ENCODE data around the gene ZNF804A. TPM values are rescaled to one million over a fixed set of nuclear protein-coding genes. Genes with fewer than 3 reads are reported as not detected.

Gene ZNF804A
- 23.1 TPM for total RNA-seq (ENCODE audit: unreplicated experiment)
- long read RNA-seq, partial matches to known transcripts, result 0 of 3 reads
- long read RNA-seq, other reads (novel, unspliced or antisense), result 3 of 3 reads

DNA sequence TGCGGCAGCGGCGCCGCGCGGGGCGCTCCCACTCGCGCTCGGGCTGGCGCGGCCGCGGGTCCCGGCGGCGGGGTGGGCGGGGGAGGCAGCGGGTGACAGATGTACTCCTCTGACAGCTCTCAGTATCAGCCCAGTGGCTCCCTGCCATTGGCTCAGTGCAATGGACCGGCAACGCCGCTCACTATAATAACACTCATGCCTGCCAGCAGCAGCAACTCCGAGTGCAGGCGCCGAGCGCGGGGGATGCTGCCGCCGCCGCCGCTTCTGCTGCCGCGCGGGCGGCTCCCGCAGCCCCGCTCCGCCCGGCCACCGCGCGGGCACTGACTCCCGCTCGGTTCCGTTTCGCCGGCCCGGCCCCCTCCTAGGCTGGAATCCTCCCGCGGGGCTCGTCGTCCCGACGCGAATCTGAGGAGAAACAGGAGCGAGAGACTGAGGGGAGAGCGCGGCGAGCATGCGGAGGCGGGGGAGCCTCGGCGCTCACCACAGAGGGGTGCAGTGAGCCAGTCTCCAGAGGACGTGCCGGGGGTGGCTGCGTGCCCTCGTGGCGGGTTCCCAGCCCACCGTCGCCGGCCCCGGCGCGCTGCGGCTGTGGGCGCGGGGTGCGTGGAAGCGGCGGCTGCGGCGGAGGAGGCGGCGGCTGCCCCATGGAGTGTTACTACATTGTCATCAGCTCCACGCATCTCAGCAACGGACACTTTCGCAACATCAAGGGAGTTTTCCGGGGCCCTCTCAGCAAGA, at the start of gene ZNF804A:
ZNF804A (plus strand) TSS at position 214 of the 738 bp plus-strand sequence; CDS start at position 645, 431 bp downstream.
- peaks cover 12% of the 10 kb centered on the region for H3K27me3 Mint-ChIP-seq (ENCODE audit: unreplicated experiment)
- peaks cover 20% of the 10 kb centered on the region for H3K9me3 Mint-ChIP-seq (ENCODE audit: unreplicated experiment)
- peaks cover 6% of the 10 kb centered on the region for H3K4me1 Mint-ChIP-seq (ENCODE audit: low read depth, unreplicated experiment)
- peak within 1 kb of the TSS; percentile 94 for H3K27ac Mint-ChIP-seq (ENCODE audit: unreplicated experiment)
- H3K4me3 Mint-ChIP-seq (ENCODE audit: unreplicated experiment), result peak within 1 kb of the TSS; percentile 92
- TF ChIP-seq, protein P1, sequence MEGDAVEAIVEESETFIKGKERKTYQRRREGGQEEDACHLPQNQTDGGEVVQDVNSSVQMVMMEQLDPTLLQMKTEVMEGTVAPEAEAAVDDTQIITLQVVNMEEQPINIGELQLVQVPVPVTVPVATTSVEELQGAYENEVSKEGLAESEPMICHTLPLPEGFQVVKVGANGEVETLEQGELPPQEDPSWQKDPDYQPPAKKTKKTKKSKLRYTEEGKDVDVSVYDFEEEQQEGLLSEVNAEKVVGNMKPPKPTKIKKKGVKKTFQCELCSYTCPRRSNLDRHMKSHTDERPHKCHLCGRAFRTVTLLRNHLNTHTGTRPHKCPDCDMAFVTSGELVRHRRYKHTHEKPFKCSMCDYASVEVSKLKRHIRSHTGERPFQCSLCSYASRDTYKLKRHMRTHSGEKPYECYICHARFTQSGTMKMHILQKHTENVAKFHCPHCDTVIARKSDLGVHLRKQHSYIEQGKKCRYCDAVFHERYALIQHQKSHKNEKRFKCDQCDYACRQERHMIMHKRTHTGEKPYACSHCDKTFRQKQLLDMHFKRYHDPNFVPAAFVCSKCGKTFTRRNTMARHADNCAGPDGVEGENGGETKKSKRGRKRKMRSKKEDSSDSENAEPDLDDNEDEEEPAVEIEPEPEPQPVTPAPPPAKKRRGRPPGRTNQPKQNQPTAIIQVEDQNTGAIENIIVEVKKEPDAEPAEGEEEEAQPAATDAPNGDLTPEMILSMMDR (IDR thresholded peaks at IDR 0.05; ENCODE audit: partially characterized antibody, unreplicated experiment), result no peak
- peak; percentile 82 for DNase-seq
- no peaks in the 10 kb centered on the region for H3K36me3 Mint-ChIP-seq (ENCODE audit: unreplicated experiment)

DNA sequence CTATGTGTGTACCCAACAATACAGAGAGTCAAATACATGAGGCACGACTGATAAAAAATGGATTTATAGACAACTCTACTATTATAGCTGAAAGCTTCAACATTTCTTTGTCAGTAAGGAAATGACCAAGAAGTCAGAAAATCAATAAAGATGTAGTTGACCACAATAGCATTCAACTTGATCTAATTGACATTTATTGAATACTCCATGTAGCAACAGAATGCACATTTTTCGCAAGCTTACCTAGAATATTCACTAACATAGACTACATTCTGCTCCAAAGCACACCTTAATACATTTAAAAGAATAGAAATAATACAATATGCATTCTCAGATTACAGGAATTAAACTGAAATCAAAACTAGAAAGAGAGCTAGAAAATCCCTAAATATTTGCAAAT, 49.2 kb upstream of the ZNF804A start:
- H3K9me3 Mint-ChIP-seq (ENCODE audit: unreplicated experiment), result no peaks in the 10 kb centered on the region
- no peaks in the 10 kb centered on the region for H3K4me1 Mint-ChIP-seq (ENCODE audit: low read depth, unreplicated experiment)
- TF ChIP-seq, protein P1 (IDR thresholded peaks at IDR 0.05; ENCODE audit: partially characterized antibody, unreplicated experiment), result no peak
- DNase-seq, result no peak
- no peak overlapping the region for H3K27ac Mint-ChIP-seq (ENCODE audit: unreplicated experiment)
- no peak overlapping the region for H3K4me3 Mint-ChIP-seq (ENCODE audit: unreplicated experiment)
- no peaks in the 10 kb centered on the region for H3K36me3 Mint-ChIP-seq (ENCODE audit: unreplicated experiment)
- no peaks in the 10 kb centered on the region for H3K27me3 Mint-ChIP-seq (ENCODE audit: unreplicated experiment)

GRCh38 chr2:184551626-184552025, 46.7 kb upstream of the ZNF804A start:
- no peak for DNase-seq
- H3K4me3 Mint-ChIP-seq (ENCODE audit: unreplicated experiment), result no peak overlapping the region
- H3K9me3 Mint-ChIP-seq (ENCODE audit: unreplicated experiment), result no peaks in the 10 kb centered on the region
- H3K27ac Mint-ChIP-seq (ENCODE audit: unreplicated experiment), result no peak overlapping the region
- no peaks in the 10 kb centered on the region for H3K4me1 Mint-ChIP-seq (ENCODE audit: low read depth, unreplicated experiment)
- TF ChIP-seq, protein P1 (IDR thresholded peaks at IDR 0.05; ENCODE audit: partially characterized antibody, unreplicated experiment), result no peak
- H3K27me3 Mint-ChIP-seq (ENCODE audit: unreplicated experiment), result no peaks in the 10 kb centered on the region
- no peaks in the 10 kb centered on the region for H3K36me3 Mint-ChIP-seq (ENCODE audit: unreplicated experiment)

- no peaks in the 10 kb centered on the region for H3K36me3 Mint-ChIP-seq (ENCODE audit: unreplicated experiment)
- TF ChIP-seq, protein P1 (IDR thresholded peaks at IDR 0.05; ENCODE audit: partially characterized antibody, unreplicated experiment), result no peak
- DNase-seq, result no peak
- no peaks in the 10 kb centered on the region for H3K4me1 Mint-ChIP-seq (ENCODE audit: low read depth, unreplicated experiment)
- no peaks in the 10 kb centered on the region for H3K9me3 Mint-ChIP-seq (ENCODE audit: unreplicated experiment)
- H3K27me3 Mint-ChIP-seq (ENCODE audit: unreplicated experiment), result no peaks in the 10 kb centered on the region
- no peak overlapping the region for H3K4me3 Mint-ChIP-seq (ENCODE audit: unreplicated experiment)
- H3K27ac Mint-ChIP-seq (ENCODE audit: unreplicated experiment), result no peak overlapping the region
These were observed 43.6 kb upstream of the ZNF804A start for GRCh38 chr2:184554736-184555135.

- H3K27me3 Mint-ChIP-seq (ENCODE audit: unreplicated experiment), result no peaks in the 10 kb centered on the region
- no peak for DNase-seq
- no peaks in the 10 kb centered on the region for H3K36me3 Mint-ChIP-seq (ENCODE audit: unreplicated experiment)
- no peak overlapping the region for H3K27ac Mint-ChIP-seq (ENCODE audit: unreplicated experiment)
- TF ChIP-seq, protein P1 (IDR thresholded peaks at IDR 0.05; ENCODE audit: partially characterized antibody, unreplicated experiment), result no peak
- H3K4me1 Mint-ChIP-seq (ENCODE audit: low read depth, unreplicated experiment), result no peaks in the 10 kb centered on the region
- no peak overlapping the region for H3K4me3 Mint-ChIP-seq (ENCODE audit: unreplicated experiment)
- no peaks in the 10 kb centered on the region for H3K9me3 Mint-ChIP-seq (ENCODE audit: unreplicated experiment)
These were observed 43.0 kb upstream of the ZNF804A start for GRCh38 chr2:184555352-184555751.

Data from glutamatergic neuron (in vitro differentiated cells).